ENCODE results near the gene GLIS1.
"Not testable (repeated sequence)": the region's sequence is repeated elsewhere in the genome, so short reads cannot be mapped to it uniquely, and the experiment has no call there.

GLIS1 gene

GRCh38 chr1:53647915-53648314 is 91.0 kb downstream of the GLIS1 start:
- not testable (repeated sequence) for DNase-seq

DNA sequence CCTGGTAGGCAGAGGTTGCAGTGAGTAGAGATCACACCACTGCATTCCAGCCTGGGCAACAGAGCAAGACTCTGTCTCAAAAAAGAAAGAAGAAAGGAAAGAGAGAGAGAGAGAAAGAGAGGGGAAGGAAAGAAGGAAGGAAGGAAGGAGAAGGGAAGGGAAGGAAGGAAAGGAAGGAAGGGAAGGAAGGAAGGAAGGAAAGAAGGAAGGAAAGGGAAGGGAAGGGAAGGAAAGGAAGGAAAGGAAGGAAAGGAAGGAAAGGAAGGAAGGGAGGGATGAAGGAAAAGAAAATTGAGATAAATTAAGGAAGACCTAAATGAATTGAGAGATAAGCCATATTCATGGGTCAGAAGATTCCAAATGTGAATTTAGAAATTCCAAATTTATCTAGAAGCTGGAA is 92.2 kb downstream of the GLIS1 start:
- no peak for DNase-seq

DNA sequence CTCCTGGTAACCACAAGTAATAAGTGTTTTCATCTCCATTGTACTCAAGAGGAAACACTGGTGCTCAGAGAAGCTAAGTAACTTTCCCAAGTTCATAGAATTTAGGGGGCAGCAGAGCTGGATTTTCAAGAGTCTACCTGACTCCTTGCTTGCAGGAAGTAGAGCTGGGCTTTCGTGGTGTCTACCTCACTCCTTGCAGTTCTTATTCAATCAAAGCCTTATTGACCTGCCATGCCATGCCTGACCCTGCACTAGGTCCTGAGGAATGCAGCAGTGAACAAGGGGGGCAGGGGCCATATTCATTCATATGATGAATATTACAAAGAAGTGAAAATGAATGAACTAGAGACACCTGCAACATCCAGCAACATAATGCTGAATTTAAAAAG is 93.3 kb downstream of the GLIS1 start:
- no peak for DNase-seq

GRCh38 chr1:53644909-53645689 is 93.9 kb downstream of the GLIS1 start:
- DNase-seq: peak; percentile 46

GRCh38 chr1:53644496-53644895 is 94.5 kb downstream of the GLIS1 start:
- DNase-seq: peak; percentile 1

- peak; percentile 24 for DNase-seq
Observed at GRCh38 chr1:53643881-53644390, 95.0 kb downstream of the GLIS1 start.

DNA sequence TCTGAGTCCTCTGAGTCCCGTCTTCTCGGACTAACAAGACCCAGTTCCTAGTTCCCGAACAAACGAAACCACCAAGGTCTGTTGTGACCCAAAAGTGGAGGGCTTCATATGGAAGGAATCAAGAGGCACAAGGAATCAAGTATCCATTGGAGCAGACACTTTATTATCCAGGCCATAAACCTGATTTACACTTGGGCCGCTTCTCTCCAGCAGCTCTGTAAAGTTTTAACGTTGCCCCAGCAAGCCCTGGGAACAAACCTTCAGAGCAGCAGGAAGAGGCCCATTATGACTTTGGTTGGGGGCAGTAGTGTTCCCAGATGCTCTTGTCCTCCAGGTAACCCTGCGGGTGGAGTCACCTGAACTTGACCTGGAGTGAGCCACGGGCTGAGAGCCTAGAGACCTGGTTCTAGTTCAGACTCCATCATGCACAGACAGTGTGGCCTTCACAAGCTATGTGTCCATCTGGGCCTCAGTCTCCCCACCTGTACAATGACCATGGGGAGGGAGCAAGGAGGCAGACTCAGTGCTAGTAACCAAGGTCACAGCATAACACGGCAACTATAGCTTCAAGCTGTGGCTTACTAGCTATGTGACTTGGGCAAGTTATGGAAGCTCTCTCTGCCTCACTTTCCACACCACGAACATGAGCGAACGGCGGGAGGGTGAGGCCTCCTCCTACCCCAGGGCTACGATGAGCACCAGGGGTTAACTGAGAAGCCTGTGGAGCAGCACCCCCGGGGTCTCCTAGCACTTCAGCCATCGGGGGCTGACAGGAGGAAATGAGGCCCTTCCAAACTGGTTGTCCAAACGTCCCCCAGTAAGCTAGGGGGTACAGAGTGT is 95.7 kb downstream of the GLIS1 start:
- DNase-seq: peak; percentile 39

- DNase-seq: peak; percentile 41
Observed at GRCh38 chr1:53642607-53643006, 96.4 kb downstream of the GLIS1 start.

GRCh38 chr1:53642215-53642555 is 96.8 kb downstream of the GLIS1 start:
- peak; percentile 28 for DNase-seq

DNA sequence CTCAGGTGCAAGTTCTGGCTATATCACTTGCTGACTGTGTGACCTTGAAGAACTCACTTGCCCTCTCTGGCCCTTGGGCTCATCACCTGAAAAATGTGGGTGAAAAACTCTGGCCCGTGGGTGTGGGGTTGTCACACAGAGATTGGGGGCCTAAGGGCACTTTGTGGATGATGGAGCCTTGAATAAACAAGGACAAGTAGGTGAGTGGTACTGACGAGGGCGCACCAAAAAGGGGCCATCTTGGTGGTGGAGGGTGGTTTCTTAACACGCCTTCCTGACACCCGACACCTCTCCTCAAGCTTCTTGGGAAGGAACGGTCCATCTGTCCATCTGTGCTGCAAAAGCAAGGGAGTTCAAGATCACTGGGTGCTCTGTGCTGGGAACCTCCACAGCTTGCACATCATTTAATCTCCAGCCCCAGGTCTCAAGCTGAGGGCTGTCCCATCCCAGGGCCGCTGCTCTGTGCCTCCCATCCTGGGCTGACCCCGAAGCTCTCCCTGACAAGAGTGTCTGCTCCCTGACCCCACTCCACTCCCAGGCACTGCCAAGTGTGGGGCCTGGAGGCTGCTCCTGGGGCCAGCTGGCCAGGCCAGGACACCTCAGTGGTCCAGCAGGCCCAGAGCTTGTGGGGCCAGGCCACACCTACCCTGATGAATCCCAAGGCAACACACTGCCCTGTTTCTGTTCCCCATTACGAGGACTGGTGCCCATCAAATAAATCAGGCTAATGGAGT is 97.3 kb downstream of the GLIS1 start:
- peak; percentile 56 for DNase-seq

GRCh38 chr1:53640701-53641075 is 98.3 kb downstream of the GLIS1 start:
- DNase-seq: no peak

DNA sequence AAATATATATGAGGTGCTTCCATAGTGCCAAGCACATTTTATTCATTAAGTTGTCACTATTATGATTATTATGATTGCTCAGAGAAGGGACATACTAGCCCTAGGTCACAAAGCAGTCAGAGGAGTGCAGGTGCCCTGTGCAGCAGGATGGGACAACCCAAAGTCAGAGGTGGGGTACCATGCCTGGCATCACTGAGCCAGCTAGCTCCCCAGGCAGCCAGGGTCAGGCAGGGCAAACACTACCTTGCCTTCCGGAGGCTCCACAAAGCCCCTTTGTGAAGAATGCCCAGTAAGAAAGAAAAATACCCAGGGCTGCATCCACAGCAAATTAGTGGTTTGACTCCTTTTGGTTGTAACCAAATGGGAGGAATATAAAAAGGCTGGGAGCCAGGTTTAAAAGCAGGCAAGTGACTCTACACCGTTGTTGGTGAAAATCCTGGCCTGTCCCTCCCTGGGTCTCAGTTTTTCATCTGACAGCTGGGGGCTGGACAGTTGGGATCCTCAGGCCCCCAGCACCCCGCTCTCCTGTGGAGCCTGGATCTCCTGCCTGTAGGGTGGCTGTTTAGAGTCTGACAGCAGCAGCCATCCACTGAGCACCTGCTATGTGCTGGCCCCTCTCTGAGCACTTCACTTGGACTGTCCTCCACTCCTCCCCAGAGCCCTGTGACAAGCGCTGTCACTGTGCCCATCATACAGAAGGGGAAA is 98.8 kb downstream of the GLIS1 start:
- peak; percentile 44 for DNase-seq

DNA sequence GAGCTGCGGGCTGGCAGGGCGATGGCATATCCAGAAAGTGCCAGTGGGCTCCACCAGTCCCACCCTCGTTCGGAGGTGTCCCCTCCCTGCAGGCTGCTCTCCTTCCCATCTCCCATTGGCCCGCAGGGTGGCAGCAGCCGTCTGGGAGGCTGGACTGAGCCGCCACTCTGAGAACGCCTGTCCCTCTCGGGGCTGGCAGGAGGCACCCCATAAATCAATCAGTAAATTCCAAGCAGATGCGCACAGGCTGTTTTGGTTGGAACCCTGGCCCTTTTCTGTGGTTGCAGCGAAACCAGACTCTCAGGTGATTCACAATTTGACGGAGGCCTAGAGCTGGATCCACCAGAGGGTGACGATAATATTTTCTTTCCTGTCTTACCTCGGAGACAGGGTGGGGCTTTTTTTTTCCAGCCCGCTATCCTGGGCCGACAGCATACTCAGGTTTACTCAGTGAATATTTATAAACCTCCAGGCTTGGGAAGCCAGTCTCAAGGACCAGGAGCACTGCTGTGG is 99.7 kb downstream of the GLIS1 start:
- DNase-seq: peak; percentile 54

GRCh38 chr1:53638360-53639035 is 100.5 kb downstream of the GLIS1 start:
- peak; percentile 42 for DNase-seq

- peak; percentile 44 for DNase-seq
Observed at GRCh38 chr1:53637511-53638359, 101.2 kb downstream of the GLIS1 start.

- DNase-seq: peak; percentile 37
Observed at GRCh38 chr1:53636621-53637171, 102.3 kb downstream of the GLIS1 start.

GRCh38 chr1:53634571-53634979 is 104.4 kb downstream of the GLIS1 start:
- DNase-seq: peak; percentile 33

DNA sequence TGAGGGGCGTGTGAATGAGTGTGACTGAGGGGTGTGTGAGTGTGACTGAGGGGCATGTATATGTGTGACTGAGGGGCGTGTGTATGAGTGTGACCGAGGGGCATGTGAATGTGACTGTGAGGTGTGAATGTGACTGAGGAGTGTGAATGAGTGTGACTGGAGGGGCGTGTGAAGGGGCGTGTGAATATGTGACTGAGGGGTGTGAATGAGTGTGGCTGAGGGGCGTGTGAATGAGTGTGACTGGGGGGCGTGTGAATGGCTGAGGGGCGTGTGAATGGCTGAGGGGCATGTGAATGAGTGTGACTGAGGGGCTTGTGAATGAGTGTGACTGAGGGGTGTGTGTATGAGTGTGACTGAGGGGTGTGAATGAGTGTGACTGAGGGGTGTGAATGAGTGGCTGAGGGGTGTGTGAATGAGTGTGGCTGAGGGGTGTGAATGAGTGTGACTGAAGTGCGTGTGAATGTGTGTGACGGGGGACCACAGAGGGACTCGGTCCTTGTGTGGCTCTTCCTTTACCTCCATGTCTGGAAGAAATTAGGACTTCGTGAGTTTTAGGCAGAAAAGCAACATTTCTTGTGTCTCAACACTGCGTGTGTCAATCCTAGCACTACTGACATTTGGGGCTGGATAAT is 105.8 kb downstream of the GLIS1 start:
- no peak for DNase-seq

GRCh38 chr1:53631622-53632310 is 107.2 kb downstream of the GLIS1 start:
- no peak for DNase-seq

Data from activated effector memory CD4-positive, alpha-beta T cell treated with anti-CD3 and anti-CD28 coated beads, Interleukin-2, amount 50 U/mL, for 16 hours (primary cell).